Activated CD4-positive, alpha-beta T cell treated with anti-CD3 and anti-CD28 coated beads, Interleukin-2, amount 50 U/mL, for 4 hours (primary cell): Measurements from ENCODE around the gene RIMBP2.

Experiments
- DNase-seq, 2 experiments: peaks; one replicate each; pipeline ENCODE4 v3.0.0-alpha.2; 2020

The RIMBP2 gene

GRCh38 chr12:130477701-130478100 is 238.4 kb downstream of the RIMBP2 start:
- DNase-seq: no peak

GRCh38 chr12:130477266-130477665 is 238.8 kb downstream of the RIMBP2 start:
- DNase-seq: no peak

- no peak for DNase-seq
These were observed 239.5 kb downstream of the RIMBP2 start for GRCh38 chr12:130476451-130477135.

- DNase-seq: no peak
These were observed 241.4 kb downstream of the RIMBP2 start for GRCh38 chr12:130474599-130475269.

GRCh38 chr12:130473266-130473665 is 242.8 kb downstream of the RIMBP2 start:
- no peak for DNase-seq

- no peak for DNase-seq
These were observed 245.1 kb downstream of the RIMBP2 start for GRCh38 chr12:130470969-130471368.

GRCh38 chr12:130469552-130469951 is 246.5 kb downstream of the RIMBP2 start:
- DNase-seq: no peak

- no peak for DNase-seq
These were observed 247.3 kb downstream of the RIMBP2 start for GRCh38 chr12:130468700-130469245.

GRCh38 chr12:130468186-130468585 is 247.9 kb downstream of the RIMBP2 start:
- no peak for DNase-seq

GRCh38 chr12:130465626-130466025 is 250.5 kb downstream of the RIMBP2 start:
- no peak for DNase-seq

- no peak for DNase-seq
These were observed 251.1 kb downstream of the RIMBP2 start for GRCh38 chr12:130465046-130465445.

GRCh38 chr12:130463818-130464670 is 252.1 kb downstream of the RIMBP2 start:
- DNase-seq: no peak

- DNase-seq: no peak
These were observed 252.8 kb downstream of the RIMBP2 start for GRCh38 chr12:130463275-130463658.

- DNase-seq: no peak
These were observed 253.4 kb downstream of the RIMBP2 start for GRCh38 chr12:130462558-130463274.

- no peak for DNase-seq
These were observed 254.1 kb downstream of the RIMBP2 start for GRCh38 chr12:130461839-130462557.

GRCh38 chr12:130461447-130461815 is 254.7 kb downstream of the RIMBP2 start:
- DNase-seq: no peak

GRCh38 chr12:130460611-130461446 is 255.3 kb downstream of the RIMBP2 start:
- DNase-seq: no peak

- no peak for DNase-seq
These were observed 256.2 kb downstream of the RIMBP2 start for GRCh38 chr12:130459916-130460315.

GRCh38 chr12:130458341-130458740 is 257.8 kb downstream of the RIMBP2 start:
- no peak for DNase-seq

GRCh38 chr12:130457215-130457614 is 258.9 kb downstream of the RIMBP2 start:
- no peak for DNase-seq
